ENCODE data around the gene FGFR2.

DNA sequence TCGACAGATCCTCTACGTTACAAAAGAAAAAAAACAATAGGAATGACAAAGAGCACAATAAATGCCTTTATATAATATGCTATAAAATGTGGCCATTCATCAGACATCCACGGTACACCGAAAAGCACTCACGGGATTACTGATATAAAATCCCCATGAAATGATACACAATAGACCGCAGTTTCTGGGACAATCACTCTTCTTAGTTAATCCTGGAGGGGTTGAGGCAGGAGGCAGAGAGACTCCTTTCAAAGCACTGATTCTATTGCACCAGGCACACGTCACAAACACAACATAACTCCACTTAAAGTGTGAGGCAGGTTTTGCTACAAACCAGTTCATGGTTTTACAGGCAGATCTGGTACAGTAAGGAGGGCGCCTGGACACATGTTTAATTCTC lies 113.8 kb downstream of the FGFR2 start:
- TF ChIP-seq, protein P1, sequence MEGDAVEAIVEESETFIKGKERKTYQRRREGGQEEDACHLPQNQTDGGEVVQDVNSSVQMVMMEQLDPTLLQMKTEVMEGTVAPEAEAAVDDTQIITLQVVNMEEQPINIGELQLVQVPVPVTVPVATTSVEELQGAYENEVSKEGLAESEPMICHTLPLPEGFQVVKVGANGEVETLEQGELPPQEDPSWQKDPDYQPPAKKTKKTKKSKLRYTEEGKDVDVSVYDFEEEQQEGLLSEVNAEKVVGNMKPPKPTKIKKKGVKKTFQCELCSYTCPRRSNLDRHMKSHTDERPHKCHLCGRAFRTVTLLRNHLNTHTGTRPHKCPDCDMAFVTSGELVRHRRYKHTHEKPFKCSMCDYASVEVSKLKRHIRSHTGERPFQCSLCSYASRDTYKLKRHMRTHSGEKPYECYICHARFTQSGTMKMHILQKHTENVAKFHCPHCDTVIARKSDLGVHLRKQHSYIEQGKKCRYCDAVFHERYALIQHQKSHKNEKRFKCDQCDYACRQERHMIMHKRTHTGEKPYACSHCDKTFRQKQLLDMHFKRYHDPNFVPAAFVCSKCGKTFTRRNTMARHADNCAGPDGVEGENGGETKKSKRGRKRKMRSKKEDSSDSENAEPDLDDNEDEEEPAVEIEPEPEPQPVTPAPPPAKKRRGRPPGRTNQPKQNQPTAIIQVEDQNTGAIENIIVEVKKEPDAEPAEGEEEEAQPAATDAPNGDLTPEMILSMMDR (IDR thresholded peaks at IDR 0.05 in 4 of 5, conservative IDR thresholded peaks at IDR 0.05 in 1 of 5) = no peak
- no peak for TF ChIP-seq POLR2A (IDR thresholded peaks at IDR 0.05)

All from gastrocnemius medialis (tissue), 4 donors.